GM19455 (cell line): ENCODE results near the gene CRYBB3.

Experiments used
- ATAC-seq: cut with Tn5 transposase; IDR thresholded peaks from one replicate; pipeline ENCODE4 v1.9.1; 2021; ENCODE audit not compliant: unreplicated experiment

CRYBB3 gene

DNA sequence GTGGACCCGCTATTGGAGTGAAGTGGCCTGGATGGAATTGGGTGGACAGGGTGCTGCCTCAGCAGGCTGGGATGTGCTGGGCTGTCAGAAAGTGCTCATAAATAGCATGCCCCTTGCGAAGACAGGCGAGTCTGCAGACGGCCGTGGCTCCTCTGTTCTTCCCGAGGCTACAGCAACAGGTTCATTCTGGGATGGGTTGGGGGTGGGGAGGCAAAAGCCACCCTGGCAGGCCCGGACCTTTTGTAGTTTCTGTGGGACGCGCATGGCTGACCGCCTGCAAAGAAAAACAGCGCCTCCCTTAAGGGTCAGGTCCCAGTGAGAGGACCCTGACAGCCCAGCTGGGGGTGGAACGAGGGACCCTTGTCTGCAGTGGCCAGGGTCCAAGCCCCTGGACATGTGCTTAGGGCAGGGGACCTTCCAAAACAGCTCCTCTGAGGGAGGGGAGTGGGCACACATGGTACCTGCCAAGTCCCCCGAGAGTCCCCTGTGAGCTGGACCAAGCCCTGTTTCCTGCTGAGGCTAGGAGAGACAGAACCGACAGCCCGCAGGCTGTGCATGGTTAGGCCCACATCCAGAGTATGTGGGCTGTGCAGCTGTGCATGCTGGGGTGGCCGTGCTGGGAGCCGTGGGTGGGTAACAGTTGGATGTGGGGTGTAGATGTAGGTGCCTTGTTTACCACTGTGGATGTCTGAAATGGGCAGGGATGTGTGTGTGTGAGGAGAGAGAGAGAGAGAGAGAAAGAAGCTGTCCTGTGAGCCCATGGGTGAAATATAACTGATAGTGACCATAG lies at the start of gene CRYBB3:
TSS of gene CRYBB3 (plus strand) at position 128 of the 790 bp plus-strand sequence. CDS start 1,539 bp downstream, outside the sequence.
- ATAC-seq = no peak

DNA sequence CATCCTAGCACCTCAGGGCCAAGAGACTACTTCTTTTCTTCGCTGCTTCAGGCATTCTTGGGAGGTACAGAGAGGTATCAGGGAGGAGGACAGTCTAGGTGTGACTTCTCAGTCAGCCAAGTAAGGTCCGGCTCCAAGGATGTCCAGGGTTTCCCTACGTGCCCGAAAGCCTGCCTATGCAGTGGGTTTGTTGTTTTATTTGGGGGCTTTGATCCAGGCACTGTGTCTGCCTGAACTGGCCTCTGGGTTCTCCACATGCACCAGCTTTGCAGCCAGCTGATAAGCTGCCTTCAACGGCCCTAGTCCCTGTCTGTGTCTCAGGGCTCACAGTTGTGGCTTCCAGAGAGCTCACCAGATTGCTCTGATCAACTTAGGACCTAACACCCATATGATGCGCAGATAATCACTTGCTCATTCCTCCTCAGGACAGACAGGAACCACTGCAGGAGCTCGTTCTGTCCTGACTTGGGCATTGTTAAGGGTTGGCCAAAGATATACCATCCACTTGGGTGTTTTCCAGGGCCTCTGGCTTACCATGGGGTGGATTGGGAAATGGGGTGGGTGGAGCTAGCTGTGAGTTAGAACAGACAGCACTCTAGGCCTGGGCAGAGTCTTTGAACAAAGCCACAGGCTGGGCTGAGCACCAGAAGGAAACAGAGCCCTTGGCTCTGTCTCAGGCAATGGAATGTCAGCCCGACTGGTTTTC lies 45.5 kb upstream of the CRYBB3 start:
- ATAC-seq = no peak

DNA sequence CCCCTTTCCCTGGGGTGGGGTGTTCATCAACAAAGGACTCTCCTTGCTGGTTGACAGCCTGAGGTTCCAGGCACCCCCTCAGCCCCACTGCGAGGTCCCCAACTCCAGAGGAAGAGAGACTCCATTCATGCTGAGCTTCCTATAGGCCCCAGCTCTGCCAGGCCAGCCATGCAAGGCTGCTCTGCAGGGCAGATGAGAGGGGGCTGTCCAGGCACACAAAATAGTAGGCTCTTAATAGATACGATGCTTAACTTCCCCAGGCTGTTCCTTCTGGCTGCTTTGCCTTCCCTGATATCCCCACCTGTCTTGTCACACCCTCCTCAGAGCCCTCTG lies 45.0 kb upstream of the CRYBB3 start:
- ATAC-seq = no peak

DNA sequence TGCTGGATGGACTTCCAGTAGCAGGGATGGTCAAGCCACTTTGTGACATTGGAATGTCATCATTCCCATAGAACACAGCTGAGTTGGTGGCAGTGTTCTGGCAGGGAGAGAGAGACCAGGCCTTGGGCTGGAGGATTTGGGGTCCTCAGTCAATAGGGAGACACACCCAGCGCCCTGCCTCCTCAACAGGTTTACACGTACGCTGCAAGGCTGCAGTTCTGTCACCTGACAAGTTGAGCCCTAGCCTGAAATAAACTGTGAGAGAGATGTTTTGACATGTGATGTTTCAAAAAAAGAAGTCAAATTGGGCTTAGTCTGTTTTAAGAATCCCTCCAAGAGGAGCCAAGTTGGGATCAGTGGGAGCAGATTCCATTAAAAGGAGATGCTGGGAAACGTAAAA lies 42.9 kb upstream of the CRYBB3 start:
- ATAC-seq = no peak

DNA sequence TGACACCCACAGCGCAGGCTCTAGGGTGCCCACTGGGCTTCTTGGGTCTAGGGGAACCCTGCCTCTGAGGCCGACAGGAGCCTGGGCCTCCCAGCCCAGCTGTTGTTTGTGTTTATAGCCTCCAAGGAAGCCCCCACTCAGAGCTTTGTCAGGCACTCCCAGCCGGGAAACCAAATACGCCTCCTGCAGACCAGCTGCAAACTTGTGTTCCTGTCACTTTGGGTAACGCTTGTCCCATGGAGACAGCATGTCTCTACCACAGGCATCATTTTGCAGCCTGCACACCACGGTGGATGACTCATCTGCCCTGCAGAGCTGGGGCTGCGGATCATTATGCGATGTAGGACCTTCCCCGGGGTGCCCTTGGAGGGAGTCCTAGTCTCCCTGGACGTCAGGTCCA lies 40.6 kb upstream of the CRYBB3 start:
- no peak for ATAC-seq

DNA sequence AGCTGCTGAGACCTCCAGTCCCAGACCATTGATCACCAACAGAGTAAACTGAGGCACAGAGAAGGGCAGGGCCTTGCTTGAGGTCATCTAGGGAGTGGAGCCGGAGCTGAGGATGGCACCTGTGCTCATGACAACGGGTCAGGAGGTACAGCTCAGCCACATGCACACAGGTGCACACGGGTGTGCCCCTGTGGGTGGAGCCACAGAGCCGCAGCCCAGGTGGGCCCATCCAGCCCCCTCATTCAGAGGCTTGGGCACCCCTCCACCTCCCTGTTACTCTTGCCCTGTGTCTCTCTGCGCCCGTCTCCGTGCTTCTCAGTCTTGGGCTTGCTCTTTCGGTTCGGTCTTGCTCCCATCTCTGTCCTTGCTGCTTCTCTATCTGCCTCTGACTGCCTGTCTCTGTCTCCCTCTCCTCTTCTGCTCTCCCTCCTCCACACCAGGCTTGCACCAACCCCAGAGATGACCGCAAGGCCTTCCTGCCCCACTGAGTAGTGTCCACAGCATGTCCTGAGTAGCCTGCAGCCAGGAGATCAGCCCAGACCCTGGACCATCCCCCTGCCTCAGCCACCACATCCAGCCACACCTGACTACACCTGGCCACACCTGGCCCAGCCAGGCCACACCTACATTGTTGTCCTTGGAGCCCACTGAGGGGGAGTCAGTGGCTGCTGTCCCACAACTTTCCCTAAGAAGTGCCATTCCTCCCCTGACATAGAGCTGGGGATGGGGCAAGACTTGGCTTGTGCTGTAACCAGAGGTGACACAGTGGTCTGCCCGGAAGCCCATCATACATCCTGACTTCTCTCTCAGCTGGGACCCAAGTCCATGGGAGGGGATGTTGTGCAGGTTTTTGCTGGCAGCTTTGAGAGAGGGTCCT lies 39.3 kb upstream of the CRYBB3 start:
- no peak for ATAC-seq

DNA sequence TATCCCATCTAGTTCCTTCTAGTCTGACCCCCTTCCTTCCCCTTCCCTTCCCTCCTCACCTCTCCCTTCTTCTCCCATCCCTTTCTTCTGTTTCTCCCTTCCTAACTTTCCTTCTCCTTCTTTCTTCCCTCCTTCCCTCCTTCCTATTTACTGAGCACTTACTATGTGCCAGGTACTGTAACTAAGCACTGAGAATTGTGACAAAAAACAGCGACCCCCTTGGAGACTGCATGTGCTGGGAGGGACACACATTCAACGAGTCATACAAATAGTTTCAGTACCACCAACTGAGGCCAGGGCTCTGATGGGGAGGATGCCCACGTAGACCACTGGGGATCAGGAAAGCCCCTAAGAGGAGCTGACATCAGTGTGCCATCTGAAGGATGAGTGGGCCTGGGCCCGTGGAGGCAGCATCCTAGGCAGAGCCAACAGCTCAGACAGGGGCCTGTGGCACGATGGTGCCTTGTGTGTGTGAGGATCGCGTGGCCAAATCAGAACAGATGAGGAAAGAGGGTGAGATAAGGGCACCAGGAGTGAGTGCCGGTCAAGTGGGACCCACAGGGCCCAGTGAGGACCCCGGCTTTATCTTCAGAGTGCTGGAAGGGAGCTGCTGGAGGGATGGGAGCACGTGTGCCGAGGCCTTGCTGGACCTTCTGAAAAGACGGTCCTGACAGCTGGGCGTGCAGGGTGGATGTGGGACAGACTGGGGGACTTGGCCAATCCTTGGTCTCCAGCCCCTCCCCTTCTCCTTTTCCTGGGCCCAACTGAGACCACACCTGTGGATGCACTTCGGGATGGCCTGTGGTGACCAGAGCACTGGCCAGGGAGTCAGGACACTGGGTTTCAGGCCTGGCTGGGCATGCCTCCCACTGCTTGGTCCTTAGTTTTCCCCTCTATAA lies 38.4 kb upstream of the CRYBB3 start:
- ATAC-seq = no peak

DNA sequence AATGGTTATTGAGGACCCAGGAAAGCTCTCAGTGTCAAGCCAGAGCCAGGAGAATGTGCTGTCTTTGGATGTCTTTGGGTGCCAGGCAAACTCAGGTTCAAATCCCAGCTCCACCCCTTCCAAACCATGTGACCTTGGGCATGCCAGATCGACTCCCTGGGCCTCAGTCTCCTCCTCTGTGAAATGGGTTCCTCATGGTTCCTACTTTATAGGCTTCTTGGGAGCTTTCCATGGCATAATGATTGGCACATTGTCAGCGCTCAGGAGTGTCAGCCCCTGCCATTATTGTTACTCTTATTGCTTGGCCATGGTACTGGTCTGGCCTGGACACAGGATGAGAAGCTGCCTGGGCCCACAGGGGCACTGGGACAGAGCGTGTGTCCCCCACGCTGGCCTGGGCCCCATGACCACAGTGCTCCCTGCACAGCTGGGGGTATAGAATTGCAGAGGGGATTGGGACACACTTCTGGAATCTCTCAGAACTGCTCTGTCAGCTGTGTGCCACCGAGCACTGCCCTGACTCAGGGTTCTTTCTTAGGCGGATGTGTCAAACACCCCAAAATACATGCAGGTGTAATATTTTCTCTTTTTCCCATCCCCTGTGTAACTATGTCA lies 37.6 kb upstream of the CRYBB3 start:
- no peak for ATAC-seq

DNA sequence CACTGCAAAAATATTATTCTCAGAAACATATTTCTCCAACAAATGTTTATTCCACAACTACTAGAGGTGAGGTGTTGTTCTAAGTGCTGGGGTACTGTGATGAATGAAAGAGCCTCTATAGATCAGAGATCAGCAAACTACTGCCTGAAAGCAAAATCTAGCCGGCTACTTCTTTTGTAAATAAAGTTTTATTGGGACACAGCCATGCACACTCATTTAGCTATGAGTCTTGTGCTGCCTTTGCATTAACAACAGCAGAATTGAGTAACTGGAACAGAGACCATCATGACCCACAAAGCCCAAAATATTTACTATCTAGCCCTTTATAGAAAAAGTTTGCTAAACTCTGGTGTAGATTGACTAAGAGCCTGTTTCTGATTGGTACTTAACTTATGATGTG lies 37.1 kb upstream of the CRYBB3 start:
- no peak for ATAC-seq

DNA sequence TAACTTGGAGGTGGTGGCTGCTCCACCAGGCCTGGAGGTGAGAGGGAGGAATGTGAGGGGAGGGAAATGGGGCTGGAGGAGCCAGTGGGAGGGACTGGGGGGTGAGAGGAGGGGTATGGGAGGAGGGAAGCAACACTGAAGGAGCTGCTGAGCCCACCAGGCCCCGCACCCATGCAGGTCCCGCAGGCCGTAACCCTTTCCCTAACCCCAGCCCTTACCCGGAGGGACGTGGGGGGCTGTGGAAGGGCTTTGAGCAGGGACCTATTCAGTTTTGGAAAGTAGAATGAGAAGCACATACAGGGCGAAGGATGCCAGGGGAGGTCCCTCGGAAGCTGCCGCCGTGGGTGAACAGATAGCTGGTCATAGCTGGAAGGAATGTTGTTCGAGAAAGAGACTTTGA lies 33.9 kb upstream of the CRYBB3 start:
- no peak for ATAC-seq

DNA sequence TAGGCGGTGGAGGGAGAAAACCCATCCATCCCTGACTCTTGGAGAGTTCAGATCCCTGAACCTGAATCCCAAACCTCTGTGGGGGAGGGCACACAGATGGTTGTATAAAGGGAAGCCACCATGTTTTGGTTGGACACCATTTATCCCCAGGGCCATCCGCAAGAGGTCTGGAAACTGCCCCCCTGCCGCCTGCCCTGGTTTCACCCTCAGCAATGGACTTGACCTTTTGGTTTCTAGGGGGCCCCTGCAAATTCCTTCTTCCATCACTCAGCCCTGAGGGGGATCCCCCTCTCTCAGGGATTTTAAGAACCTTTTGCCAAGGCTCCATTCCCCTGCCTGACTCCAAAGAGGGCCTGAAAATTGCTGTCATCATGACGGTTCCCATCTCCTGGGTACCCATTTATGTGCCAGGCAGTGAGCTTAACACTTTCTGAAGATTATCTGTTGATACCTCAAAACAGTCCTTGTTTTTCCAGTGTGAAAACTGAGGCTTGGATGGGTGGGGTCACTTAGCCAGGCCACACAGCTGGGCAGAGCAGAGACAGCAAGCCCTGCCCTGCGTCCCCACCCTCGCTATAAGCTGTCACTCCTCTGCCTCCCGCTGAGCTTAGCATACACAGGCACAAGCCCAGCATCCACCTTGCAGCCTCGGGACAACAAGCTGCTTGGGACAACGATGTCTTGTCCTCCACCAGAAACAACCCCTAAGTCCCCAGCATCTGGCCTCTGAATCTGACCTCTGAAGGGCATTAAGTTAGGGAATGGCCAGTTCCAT lies 33.2 kb upstream of the CRYBB3 start:
- no peak for ATAC-seq

DNA sequence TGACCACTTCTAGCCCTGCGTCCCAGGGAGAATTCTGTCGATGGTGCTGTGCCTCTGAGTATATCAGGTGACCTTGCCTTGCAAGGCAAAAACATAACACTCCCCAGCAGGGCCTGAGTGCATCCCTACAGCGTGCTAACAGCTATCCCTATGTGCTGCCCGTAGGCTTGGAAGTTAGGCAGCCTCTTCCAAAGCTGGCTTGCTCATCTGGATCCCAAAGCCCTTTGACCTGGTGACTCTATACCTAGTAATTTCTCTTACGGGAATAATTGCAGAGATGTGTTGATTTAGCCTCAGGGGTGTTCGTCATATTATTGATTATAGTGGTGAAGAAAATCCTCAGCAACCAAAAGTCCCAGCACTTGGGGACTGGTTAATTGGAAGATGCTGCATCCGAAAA lies 32.6 kb upstream of the CRYBB3 start:
- ATAC-seq = no peak

DNA sequence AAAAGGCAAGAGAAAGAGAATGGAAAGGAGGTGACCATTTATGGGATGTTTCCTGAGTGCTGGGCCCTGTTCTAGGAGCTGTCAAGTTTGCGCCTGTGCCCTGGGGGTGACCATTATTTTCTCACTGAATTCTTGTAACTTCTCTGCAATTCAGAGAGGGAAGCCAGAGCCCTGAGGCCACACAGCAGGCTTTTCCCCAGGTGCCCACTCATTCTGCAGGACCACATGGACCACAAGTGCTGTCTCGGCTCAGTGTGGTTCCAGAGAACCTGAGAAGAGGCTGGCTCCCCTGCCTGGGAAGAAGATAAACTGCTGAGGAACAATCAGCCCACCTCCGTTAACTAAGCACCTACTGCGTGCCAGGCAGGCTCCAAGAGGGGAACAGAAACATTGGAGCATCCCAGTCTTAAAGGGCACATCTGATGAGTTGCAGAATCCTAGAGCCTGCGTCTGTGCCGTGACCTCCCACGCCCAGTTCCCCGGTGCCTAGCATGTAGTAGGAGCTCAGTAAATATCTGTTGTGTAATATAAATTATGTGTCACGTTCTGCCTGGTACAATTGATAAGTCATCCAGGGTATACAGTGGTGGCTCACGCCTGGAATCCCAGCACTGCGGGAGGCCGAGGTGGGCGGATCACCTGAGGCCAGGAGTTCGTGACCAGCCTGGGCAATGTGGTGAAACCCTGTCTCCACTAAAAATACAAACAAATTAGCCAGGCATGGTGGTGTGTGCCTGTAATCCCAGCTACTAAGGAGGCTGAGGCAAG lies 31.6 kb upstream of the CRYBB3 start:
- no peak for ATAC-seq

DNA sequence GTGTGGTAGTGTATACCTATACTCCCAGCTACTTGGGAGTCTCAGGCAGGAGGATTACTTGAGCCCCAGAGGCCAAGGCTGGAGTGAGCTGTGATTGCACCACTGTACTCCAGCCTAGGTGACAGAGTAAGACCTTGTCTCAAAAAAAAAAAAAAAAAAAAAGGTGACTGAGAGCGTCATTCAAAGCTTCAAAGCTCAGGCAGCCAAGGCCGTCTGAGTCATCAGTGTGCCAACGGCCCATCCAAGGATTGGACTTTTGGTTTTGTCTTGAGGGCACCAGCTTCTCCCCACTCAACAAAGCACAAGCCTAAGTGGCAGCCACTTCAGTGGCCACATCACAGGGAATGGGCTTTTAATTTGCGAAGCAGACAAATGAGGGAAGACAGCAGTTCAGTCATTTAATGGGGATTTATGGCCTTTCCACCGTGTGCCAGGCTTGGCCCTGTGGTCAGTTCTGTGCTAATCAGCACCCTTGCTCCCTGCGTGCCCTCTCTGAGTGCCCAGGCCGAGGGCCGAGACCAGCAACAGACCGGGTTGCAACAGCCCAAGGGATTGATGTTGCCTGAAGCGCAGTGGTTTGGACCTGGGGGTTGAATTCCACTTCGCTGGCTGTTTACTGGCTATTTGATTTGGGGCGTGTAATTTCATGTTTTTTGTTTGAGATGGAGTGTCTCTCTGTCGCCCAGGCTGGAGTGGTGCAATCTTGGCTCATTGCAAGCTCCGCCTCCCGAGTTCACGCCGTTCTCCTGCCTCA lies 30.2 kb upstream of the CRYBB3 start:
- ATAC-seq = no peak

DNA sequence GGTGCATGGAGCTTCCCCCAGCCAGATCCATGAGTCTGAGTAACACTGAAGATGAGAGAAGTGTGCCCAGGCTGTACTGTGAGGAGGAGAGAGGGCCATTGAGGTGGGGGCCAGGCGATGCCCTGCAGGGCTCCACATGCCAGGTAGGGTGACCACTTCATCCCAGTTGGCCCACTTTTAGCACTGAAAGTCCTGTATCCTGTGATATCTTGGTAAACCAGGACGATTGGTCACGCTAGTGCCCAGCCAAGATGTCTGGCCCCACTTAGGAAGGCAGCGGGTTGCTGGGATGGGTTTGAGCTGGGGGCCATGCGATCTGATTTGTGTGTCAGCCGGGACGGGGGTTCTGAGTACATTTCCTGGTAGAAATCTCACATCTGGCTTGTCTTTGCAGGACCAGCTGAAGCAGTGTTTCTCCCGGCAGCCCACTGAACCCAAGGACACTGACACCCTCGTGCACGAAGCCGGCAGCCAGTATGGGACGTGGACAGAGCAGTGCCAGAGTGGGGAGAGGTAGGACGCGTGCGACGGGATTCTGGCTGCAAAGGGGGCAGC lies 29.2 kb upstream of the CRYBB3 start:
- ATAC-seq = no peak

DNA sequence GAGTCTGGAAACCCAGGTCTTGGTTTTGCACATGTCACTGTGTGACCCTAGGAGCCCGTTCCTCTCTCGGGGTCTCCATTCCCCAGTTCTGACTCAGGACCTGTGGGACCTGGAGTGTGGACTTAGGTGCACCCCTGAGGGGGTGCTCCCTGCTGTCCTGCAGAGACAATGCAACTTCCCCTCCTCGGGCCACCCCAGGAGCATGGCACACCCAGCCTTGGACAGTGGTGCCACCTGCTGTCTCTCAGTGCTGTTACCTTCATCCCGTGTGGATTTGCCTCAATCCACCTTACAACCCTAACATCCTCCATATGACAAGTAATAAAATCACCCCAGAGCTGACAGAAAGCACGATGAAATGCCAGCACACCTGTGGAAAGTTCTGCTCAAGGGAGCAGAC lies 27.5 kb upstream of the CRYBB3 start:
- ATAC-seq = no peak

DNA sequence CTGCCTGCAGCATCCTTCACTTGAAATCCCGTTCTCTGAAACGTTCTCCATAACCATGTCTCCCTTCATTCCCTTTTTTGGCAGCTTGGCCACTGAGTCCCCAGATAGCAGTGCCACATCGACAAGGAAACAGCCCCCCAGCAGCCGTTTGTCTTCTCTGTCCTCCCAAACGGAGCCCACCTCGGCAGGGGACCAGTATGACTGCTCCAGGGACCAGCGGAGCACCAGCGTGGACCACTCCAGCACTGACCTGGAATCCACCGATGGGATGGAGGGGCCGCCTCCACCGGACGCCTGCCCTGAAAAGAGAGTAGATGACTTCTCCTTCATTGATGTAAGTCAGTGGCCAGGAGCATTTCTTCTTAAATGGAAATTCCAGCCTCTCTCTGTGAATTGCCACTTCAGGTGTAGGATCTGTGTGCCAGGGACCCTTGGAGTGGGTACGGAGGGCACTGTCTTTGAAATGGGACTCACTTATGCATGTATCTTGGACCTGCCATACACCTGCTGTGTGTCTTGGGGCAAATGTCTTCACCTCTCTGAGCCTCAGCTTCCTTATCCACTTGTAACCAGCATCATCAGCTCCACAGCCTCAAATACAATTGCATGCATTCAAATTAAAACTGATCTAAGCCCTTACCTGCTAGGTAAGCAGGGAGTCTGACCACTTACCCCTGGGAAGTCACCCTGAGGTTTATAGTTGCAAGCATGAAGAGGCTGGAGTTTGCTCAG lies 25.3 kb upstream of the CRYBB3 start:
- ATAC-seq = no peak
